Thoracic aorta (tissue), 2 donors: Measurements from ENCODE around the gene PAQR9. TPM values are rescaled to one million over a fixed set of nuclear protein-coding genes. Genes with fewer than 3 reads are reported as not detected.

Experiments
- ATAC-seq: fragments of 150-250 bp; one replicate; pipeline ENCODE4 v1.8.0; 2017; ENCODE audit warnings: low read depth; ENCODE audit not compliant: insufficient number of reproducible peaks, low FRiP score
- DNase-seq: peaks from one replicate; pipeline ENCODE4 v3.0.0-alpha.2; 2020; ENCODE audit warnings: low spot score
- H3K27ac ChIP-seq, 2 donors: fragments of 200-600 bp; sonication (generic); 1 replicate in 1 of 2; 2 replicates in 1 of 2; pipeline ENCODE4 v1.5.1; 2016; ENCODE audit warnings: mild to moderate bottlenecking in 2 of 2, moderate library complexity in 2 of 2
- H3K27me3 ChIP-seq: fragments of 200-600 bp; sonication (generic); replicated peaks from 2 replicates; pipeline ENCODE4 v1.6.0; 2016; ENCODE audit warnings: mild to moderate bottlenecking; ENCODE audit not compliant: insufficient read depth
- H3K36me3 ChIP-seq: fragments of 200-600 bp; sonication (generic); one replicate; pipeline ENCODE4 v1.5.1; 2016
- H3K4me1 ChIP-seq, 2 donors: fragments of 200-600 bp; sonication (generic); 1 replicate in 1 of 2; 2 replicates in 1 of 2; pipeline versions ENCODE4 v1.5.1 to v1.6.0; 2016; ENCODE audit warnings: low read depth in 2 of 2, mild to moderate bottlenecking in 1 of 2; ENCODE audit not compliant: control insufficient read depth in 1 of 2
- H3K4me3 ChIP-seq: fragments of 200-600 bp; sonication (generic); 2 replicates; pipeline ENCODE4 v1.5.1; 2016; ENCODE audit warnings: mild to moderate bottlenecking
- H3K9me3 ChIP-seq: fragments of 200-600 bp; sonication (generic); 2 replicates; pipeline ENCODE4 v1.5.1; 2016
- total RNA-seq, 2 donors: library from RNA; depleted of rRNA; stranded (reverse); fragments of >200 nt; gene quantifications; one replicate each; pipeline versions ENCODE4 v1.1.0 to v1.2.3, GENCODE V29; 2016
- TF ChIP-seq, protein P1 (sequence below): fragments of 200-600 bp; sonication (generic); IDR thresholded peaks from one replicate; pipeline ENCODE4 v1.5.1; 2019; ENCODE audit warnings: antibody characterized with exemption

PAQR9 gene
- total RNA-seq, 2 donors from 2014 or later: 0.21 TPM; not detected in 1

DNA sequence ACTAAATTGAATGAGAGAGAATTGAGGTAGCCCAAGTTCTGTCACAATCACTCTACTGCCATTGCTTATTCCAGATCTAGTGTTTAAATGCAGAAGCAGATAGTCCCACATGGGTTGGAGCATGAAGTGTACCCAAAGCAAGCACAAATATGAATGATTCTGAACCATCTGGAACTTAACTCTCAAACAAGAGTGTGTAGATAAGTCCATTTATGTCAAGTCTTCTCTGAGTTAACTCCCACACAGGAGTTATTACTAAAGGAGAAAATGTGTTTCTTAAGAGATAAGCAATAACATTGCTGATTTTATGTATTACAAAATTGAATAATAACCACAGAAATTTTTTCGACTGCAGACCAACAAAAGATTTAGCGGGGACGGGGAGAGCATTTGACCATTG lies 33.6 kb downstream of the PAQR9 start:
- TF ChIP-seq, protein P1, sequence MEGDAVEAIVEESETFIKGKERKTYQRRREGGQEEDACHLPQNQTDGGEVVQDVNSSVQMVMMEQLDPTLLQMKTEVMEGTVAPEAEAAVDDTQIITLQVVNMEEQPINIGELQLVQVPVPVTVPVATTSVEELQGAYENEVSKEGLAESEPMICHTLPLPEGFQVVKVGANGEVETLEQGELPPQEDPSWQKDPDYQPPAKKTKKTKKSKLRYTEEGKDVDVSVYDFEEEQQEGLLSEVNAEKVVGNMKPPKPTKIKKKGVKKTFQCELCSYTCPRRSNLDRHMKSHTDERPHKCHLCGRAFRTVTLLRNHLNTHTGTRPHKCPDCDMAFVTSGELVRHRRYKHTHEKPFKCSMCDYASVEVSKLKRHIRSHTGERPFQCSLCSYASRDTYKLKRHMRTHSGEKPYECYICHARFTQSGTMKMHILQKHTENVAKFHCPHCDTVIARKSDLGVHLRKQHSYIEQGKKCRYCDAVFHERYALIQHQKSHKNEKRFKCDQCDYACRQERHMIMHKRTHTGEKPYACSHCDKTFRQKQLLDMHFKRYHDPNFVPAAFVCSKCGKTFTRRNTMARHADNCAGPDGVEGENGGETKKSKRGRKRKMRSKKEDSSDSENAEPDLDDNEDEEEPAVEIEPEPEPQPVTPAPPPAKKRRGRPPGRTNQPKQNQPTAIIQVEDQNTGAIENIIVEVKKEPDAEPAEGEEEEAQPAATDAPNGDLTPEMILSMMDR: no peak
- ATAC-seq (no peak), DNase-seq (no peak)
- no peaks in the 10 kb centered on the region for H3K4me1 ChIP-seq
- no peaks in the 10 kb centered on the region for H3K36me3 ChIP-seq
- no peak overlapping the region for H3K4me3 ChIP-seq
- H3K9me3 ChIP-seq: no peaks in the 10 kb centered on the region
- no peaks in the 10 kb centered on the region for H3K27me3 ChIP-seq
- H3K27ac ChIP-seq: no peak overlapping the region

DNA sequence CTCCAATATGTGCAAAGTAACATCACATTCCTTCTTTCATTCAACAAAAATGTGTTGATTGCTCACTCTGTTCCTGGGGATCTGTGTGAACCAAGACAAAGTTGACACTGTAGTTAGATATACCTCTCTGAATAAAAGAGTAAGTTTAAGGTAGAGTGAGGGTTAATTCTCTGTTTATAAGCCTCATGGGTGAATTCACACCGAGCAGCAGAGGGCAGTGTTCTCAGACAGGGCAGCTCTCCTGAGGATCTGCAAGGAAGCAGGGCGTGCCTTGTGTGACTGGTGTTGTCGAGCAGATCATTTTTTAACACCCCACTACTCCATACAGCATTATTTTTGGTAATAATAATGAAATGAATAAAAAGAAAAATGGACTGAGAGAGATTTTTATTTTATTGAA lies 34.4 kb downstream of the PAQR9 start:
- TF ChIP-seq, protein P1: no peak
- DNase-seq (no peak), ATAC-seq (no peak)
- no peaks in the 10 kb centered on the region for H3K36me3 ChIP-seq
- H3K27me3 ChIP-seq: no peaks in the 10 kb centered on the region
- H3K4me1 ChIP-seq: no peaks in the 10 kb centered on the region
- H3K9me3 ChIP-seq: no peaks in the 10 kb centered on the region
- H3K4me3 ChIP-seq: no peak overlapping the region
- H3K27ac ChIP-seq: no peak overlapping the region

DNA sequence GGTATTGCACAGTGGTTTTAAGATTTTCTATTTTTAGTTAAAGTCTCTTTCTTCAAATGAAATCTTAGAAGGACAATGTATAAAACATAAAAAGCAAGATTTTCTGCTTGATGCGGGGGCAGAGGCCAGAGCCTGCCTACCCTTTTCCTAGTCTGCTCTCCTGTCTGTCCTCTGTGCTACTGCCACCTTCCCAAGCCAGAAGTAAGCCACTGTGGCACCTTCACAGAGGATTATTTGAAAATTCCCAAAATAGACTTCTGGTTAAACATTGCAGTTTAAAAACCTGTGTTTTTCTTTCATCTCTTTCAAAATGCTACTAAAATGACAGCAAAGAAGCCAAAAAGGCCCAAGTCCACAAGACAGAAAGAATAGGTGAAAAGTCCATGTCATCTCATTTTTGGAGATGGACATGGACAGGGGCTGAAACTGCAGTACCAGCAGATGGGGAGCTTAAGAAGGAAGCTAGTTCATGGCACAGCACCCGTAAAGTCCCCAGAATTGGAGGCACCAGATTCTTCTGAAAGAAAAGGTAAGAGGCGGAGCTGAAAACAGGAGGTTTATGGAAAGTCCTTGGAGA lies 37.0 kb downstream of the PAQR9 start:
- TF ChIP-seq, protein P1: no peak
- H3K9me3 ChIP-seq: no peaks in the 10 kb centered on the region
- H3K27me3 ChIP-seq: no peaks in the 10 kb centered on the region
- no peak for DNase-seq
- H3K36me3 ChIP-seq: no peaks in the 10 kb centered on the region
- no peak overlapping the region for H3K27ac ChIP-seq
- no peak for ATAC-seq
- H3K4me3 ChIP-seq: no peak overlapping the region
- H3K4me1 ChIP-seq: no peaks in the 10 kb centered on the region

DNA sequence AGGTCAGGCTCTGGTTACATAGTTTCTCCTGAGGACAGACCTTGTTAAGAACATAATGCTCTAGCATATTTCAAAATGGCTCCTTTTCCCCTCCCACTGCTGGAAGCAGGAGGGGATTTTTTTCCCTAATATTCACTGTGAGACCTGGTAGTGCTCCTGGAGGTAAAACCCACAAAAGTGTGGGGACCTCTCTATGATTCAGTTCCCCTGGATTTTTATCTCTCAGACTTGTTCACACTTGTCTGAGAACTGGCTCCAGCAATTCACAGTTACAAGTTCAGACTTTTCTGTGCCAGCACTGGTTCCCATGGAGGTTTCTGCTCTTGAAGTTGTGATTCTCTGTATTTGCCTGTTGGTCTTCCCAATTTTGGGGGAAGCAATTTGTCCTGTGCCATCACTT lies 38.3 kb downstream of the PAQR9 start:
- DNase-seq: no peak
- Histone ChIP-seq H3K4me3 (no peak overlapping the region), H3K9me3 (no peaks in the 10 kb centered on the region), H3K36me3 (no peaks in the 10 kb centered on the region), H3K27me3 (no peaks in the 10 kb centered on the region), H3K27ac (no peak overlapping the region), H3K4me1 (no peaks in the 10 kb centered on the region)
- TF ChIP-seq, protein P1: no peak
- no peak for ATAC-seq

DNA sequence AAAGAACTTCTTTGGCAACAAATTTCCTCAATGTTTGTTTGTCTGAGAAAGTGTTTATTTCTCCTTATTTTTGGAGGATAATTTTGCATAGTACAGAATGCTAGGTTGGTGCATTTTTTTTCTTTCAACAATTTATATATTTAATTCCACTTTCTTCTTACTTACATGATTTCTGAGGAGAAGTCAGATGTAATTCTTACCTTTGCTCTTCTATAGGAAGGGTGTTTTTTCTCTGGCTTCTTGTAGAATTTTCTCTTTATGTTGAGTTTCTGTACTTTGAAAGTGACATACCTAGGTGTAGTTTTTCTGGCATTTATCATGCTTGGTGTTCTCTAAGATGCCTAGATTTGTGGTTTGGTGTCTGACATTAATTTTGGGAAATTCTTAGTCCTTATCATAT lies 39.8 kb downstream of the PAQR9 start:
- Histone ChIP-seq H3K4me3 (no peak overlapping the region), H3K9me3 (no peaks in the 10 kb centered on the region), H3K27ac (no peak overlapping the region), H3K36me3 (no peaks in the 10 kb centered on the region), H3K27me3 (no peaks in the 10 kb centered on the region), H3K4me1 (no peaks in the 10 kb centered on the region)
- DNase-seq: no peak
- TF ChIP-seq, protein P1: no peak
- ATAC-seq: no peak
